NCI-H510A treated with DMSO at 0.1 percent for 48 hours (cell line): Measurements from ENCODE around the gene ERVMER34-1.

Experiments used
- DNase-seq: peaks from one replicate; lab custom pipeline; 2025; lab: John Stamatoyannopoulos, UW

The ERVMER34-1 gene

DNA sequence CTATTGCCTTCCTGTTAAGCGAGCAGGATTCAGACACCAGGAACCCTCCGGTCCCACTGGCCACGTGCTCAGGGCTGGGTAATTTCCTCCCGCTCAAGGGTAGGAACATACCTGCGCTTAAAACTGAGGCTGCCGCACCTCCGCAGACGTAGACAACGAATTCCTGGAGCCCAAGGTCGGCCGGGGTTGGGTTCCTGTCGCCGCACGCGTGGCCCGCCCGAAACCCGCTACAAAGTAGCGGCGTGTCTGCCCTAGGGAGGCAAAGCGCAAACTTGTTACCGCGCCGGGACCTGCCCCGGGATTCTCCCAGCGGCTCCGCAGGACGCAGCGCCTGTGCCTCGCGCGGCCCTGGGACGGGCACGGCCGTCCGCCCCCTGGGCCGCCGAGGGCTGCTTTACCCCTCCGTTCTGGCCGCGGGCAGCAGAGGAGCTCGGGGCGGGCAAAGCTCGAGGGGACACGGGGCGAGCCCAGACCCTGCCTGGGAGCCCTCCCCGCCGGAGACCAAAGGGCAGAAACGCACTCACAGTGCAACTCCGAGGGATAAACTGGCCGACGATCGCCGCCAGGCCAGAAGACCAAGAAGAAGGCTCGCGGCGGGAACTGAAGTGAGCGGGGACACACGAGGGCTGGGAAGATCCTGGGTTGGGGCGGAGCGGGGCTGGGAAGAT is at the start of gene ERVMER34-1:
TSS of gene ERVMER34-1 (minus strand) at position 607 of the 668 bp plus-strand sequence. CDS start 5,905 bp downstream, outside the sequence.
- DNase-seq = no peak

DNA sequence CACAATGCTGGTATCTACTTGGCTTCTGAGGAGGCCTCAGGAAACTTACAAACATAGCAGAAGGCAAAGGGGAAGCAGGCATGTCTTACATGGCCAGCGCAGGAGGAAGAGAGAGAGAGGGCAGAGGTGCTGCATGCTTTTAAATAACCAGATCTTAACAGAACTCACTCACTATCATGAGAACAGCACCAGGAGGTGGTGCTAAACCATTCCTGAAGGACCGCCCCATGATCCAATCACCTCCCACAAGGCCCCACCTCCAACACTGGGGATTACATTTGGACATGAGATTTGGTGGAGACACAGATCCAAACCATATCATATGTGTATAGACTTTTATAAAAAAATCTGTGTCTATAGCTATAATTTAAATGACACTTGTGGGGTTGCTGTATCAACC is 48.6 kb upstream of the ERVMER34-1 start:
- DNase-seq = no peak

DNA sequence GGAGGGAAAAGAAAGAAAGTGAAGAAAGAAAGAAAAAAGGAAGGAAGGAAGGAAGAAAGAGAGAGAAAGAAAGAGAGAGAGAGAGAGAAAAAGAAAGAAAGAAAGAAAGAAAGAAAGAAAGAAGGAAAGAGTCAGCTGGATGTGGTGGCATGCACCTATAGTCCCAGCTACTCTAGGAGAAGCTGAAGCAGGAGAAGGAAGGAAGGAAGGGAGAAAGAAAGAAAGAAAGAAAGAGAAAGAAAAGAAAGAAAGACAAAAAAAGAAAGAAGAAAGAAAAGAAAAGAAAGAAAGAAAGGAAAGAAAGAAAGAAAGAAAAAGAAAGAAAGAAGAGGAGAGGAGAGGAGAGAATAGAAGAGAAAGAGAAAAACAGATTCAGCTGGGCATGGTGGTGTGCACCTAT is 44.3 kb upstream of the ERVMER34-1 start:
- no peak for DNase-seq

- no peak for DNase-seq
Measured at GRCh38 chr4:52791936-52792335, 40.7 kb upstream of the ERVMER34-1 start.

DNA sequence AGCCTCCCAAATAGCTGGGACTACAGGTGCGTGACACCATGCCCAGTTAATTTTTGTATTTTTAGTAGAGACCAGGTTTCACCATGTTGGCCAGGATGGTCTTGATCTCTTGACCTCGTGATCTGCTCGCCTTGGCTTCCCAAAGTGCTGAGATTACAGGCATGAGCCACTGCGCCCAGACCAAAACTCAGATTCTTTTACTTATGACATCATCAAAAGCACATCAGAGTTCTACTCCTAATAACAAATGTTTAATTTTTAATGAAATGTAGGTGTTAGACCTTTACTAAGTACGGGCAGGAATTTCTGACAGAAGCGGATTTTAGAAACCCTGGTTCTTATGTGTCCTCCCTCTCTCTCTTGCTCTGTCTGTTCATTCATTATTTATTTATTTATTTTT is 38.5 kb upstream of the ERVMER34-1 start:
- no peak for DNase-seq

- DNase-seq = no peak
Measured at GRCh38 chr4:52788806-52789205, 37.6 kb upstream of the ERVMER34-1 start.

DNA sequence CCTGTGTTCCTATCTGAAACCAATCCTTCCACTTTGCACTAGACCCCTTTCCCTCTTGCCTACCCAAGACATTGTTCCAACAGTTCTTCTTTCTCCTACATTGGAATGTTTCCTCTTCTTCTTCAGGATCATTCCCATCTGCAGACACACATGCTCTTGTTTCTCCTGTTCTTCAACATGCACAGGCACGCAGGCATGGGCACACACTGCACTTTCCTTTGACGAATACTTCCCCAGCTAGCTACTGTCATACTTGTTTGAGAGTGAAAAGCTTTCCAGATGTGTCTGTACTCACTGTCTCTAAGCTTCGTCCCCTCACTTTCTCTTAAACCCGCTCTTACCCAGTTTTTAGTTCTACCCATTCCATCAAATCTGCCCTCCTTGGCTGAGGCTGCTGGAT is 31.8 kb upstream of the ERVMER34-1 start:
- DNase-seq = no peak

- DNase-seq = no peak
Measured at GRCh38 chr4:52780617-52781354, 29.6 kb upstream of the ERVMER34-1 start.

DNA sequence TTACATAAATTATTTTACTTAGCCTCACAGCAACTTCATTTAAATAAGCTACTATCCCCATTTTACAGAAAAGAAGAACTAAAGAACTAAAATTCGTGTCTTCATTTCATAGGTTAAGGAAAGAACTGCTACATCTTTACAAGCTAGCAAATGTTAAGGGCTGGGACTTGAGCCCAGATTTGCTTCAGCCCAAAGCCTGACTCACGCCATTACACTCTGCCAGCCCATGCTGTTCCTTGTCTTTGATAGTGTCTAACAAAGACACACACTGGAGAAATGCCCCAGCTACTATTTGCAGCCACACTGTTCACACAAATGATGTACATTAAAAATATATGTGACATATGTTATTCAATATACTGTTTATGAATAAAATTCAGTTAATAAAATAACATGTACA is 29.0 kb upstream of the ERVMER34-1 start:
- DNase-seq = no peak

- DNase-seq = no peak
Measured at GRCh38 chr4:52760256-52760655, 9.0 kb upstream of the ERVMER34-1 start.

- DNase-seq = no peak
Measured at GRCh38 chr4:52755426-52755825, 4.2 kb upstream of the ERVMER34-1 start.

DNA sequence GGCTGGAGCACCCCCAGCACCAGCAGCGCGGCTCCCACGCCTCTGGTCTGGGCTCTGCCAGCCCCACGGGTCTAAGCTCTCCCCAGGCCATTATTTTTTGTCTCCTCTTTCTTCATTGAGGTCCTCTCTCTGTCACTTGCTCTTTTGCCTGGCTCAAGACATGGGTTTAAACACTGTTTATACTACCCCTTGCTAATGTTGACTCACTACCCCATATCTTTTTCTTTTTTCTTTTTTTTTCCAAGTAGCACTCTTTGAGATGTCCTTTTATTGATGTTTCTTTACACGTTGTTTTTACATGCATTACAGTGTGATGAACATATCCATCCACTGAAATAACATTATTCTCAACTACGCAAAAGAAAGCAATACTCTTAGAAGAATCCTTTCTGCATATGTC is 1.7 kb upstream of the ERVMER34-1 start:
- no peak for DNase-seq

GRCh38 chr4:52751487-52751911 is 274 bp upstream of the ERVMER34-1 start:
- DNase-seq = peak; percentile 29

DNA sequence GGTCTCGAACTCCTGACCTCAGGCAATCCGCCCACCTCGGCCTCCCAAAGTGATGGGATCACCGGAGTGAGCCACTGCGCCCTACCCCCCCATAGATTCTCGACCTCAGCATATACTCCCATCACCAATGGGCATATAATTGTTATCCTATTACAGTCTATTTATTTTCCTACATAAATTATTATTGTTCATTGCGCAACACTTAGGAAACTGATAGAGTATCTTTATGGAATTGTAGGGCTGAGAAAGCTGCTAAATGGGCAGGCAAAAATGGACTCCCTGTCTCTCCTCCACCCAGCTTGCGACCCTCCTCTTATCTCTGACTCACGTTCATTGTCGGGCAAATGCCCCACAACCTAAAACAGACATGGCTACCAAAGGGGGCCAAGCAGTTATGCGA is 1.0 kb downstream of the ERVMER34-1 start:
- no peak for DNase-seq

DNA sequence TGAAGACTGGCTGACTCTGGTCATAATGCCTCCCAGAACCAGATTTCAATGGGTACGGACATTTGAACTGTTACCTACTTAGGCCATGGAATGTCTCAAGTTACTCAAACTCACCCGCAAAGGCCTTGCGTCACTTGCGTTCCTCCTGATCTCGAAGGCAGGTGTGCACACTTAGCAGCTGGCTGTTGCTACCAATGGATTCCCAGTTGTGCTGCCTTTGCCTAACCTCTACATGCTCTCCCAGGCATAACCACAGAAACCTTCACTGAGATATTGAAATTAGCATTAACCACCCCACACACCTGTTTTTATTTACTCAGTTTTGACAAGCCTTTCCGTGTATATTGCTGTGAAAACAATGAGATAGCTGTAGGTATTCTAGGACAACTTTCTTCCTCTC is 2.8 kb downstream of the ERVMER34-1 start:
- DNase-seq = peak; percentile 86

- no peak for DNase-seq
Measured at GRCh38 chr4:52744588-52744987, 6.6 kb downstream of the ERVMER34-1 start.

GRCh38 chr4:52743444-52744019 is 7.7 kb downstream of the ERVMER34-1 start:
- no peak for DNase-seq

DNA sequence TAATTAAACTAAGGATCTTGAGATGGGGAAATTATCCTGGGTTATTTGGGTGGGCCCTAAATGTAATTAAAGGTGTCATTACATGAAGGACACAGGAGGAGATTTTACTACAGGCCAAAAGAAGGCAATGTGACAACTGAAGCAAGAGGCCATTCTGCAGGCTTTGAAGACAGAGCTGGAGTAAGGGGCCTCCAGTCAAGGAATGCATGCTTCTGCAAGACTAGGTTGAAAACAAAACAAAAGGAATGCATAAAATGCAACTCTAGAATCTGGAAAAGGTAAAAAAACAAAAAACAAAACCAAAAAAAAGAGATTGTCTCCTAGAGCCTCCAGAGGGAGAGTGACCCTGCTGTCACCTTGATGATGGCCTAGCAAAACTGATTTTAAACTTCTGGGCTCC is 21.6 kb downstream of the ERVMER34-1 start:
- no peak for DNase-seq

GRCh38 chr4:52728691-52729240 is 22.5 kb downstream of the ERVMER34-1 start:
- DNase-seq = no peak

DNA sequence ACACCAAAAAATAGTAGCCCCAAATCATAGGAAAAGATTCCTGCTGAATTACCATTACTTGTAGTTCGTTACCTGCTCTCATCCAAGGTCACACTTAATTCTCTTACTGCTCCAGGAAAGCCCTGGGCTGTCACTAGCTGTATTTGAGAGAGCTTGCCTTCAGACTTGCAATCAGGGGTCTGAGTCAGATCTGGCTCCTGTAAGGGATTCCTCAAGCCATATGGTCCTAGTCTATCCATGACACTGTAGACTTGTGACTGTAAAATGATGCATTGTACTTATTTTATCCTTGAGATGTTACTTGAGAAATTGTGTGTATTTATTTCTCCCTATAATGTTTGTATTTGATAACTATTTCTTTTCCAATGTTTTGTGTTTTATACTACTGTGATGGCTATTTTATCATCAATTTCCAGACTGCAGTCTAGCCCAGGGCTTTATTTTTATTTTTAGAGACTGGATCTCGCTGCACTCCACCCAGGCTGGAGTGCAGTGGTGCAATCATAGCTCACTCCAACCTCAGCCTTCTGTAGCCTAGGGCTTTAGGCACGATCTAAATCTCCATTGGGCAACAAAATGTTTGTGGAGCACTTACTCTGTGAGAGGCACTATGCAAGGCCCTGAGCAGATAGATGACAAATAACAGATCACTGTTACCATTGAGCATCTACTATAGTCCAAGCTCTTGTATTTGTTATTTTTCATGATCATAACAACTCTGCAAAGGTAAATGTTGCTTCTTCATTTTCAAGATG is 24.2 kb downstream of the ERVMER34-1 start:
- no peak for DNase-seq

- DNase-seq = peak; percentile 86
Measured at GRCh38 chr4:52721968-52722815, 29.0 kb downstream of the ERVMER34-1 start.
